Neuronal stem cell (in vitro differentiated cells): ENCODE data around the gene MSH5.
A peak's percentile ranks its signal among the peaks of the same experiment; 100 is the strongest.

Experiments used
- DNase-seq: peaks from one replicate; pipeline ENCODE4 v3.0.0-alpha.2; 2013; ENCODE audit warnings: low spot score
- H2AFZ ChIP-seq: one replicate; pipeline ENCODE4 v1.6.1; 2013; ENCODE audit warnings: mild to moderate bottlenecking, low read length, inconsistent platforms
- H2AK5ac ChIP-seq: 2 replicates; pipeline ENCODE4 v1.6.1; 2013; ENCODE audit warnings: low read depth, mild to moderate bottlenecking, inconsistent platforms, low read length, moderate library complexity, mixed read lengths
- H2BK120ac ChIP-seq: 2 replicates; pipeline ENCODE4 v1.6.1; 2013; ENCODE audit warnings: low read depth, mild to moderate bottlenecking, inconsistent platforms, low read length, moderate library complexity, mixed read lengths
- H2BK12ac ChIP-seq: one replicate; pipeline ENCODE4 v1.6.1; 2013; ENCODE audit warnings: low read length, inconsistent platforms
- H2BK15ac ChIP-seq: 2 replicates; pipeline ENCODE4 v1.6.1; 2013; ENCODE audit warnings: mild to moderate bottlenecking, low read length, inconsistent platforms, mixed read lengths
- H2BK5ac ChIP-seq: one replicate; pipeline ENCODE4 v1.6.1; 2013; ENCODE audit warnings: inconsistent platforms, mild to moderate bottlenecking, low read length, moderate library complexity
- H3K14ac ChIP-seq: one replicate; pipeline ENCODE4 v1.6.1; 2013; ENCODE audit warnings: low read length, inconsistent platforms
- H3K18ac ChIP-seq: 2 replicates; pipeline ENCODE4 v1.6.1; 2013; ENCODE audit warnings: low read length, inconsistent platforms
- H3K23ac ChIP-seq: 2 replicates; pipeline ENCODE4 v1.6.1; 2013; ENCODE audit warnings: low read depth, mild to moderate bottlenecking, mixed read lengths, low read length, inconsistent platforms; ENCODE audit not compliant: poor library complexity
- H3K27ac ChIP-seq: replicated peaks from 3 replicates; pipeline ENCODE4 v1.5.1; 2013; ENCODE audit warnings: low read length, inconsistent platforms
- H3K27me3 ChIP-seq, 3 experiments: 2 replicates each; pipeline ENCODE4 v1.6.1; 2013; ENCODE audit warnings: low read length in 3 of 3, mild to moderate bottlenecking in 2 of 3, inconsistent platforms in 1 of 3, low read depth in 1 of 3, mixed read lengths in 1 of 3, moderate library complexity in 1 of 3; ENCODE audit not compliant: control insufficient read depth in 3 of 3, insufficient read depth in 3 of 3
- H3K36me3 ChIP-seq, 2 donors: replicated peaks in 1 of 2; 2 replicates each; pipeline ENCODE4 v1.6.1; 2013; ENCODE audit warnings: low read length in 2 of 2; ENCODE audit not compliant: control insufficient read depth in 2 of 2, insufficient read depth in 2 of 2
- H3K4ac ChIP-seq: 2 replicates; pipeline ENCODE4 v1.6.1; 2013; ENCODE audit warnings: inconsistent platforms, mild to moderate bottlenecking, low read length, moderate library complexity
- H3K4me1 ChIP-seq, 2 donors: 1 replicate in 1 of 2; 2 replicates in 1 of 2; pipeline ENCODE4 v1.6.1; 2013; ENCODE audit warnings: low read length in 2 of 2, low read depth in 1 of 2; ENCODE audit not compliant: control insufficient read depth in 2 of 2, insufficient read depth in 1 of 2
- H3K4me2 ChIP-seq: one replicate; pipeline ENCODE4 v1.6.1; 2013; ENCODE audit warnings: mild to moderate bottlenecking, low read length, inconsistent platforms; ENCODE audit not compliant: insufficient read depth, poor library complexity, severe bottlenecking
- H3K4me3 ChIP-seq, 2 donors: 2 replicates each; pipeline ENCODE4 v1.5.1; 2013; ENCODE audit warnings: low read length in 2 of 2, mild to moderate bottlenecking in 2 of 2, inconsistent platforms in 1 of 2, moderate library complexity in 1 of 2
- H3K79me1 ChIP-seq: one replicate; pipeline ENCODE4 v1.6.1; 2013; ENCODE audit warnings: low read depth, mild to moderate bottlenecking, inconsistent platforms, low read length, moderate library complexity
- H3K9ac ChIP-seq: one replicate; pipeline ENCODE4 v1.6.1; 2013; ENCODE audit warnings: mild to moderate bottlenecking, low read depth, low read length, inconsistent platforms; ENCODE audit not compliant: poor library complexity
- H3K9me3 ChIP-seq, 2 donors: replicated peaks in 1 of 2; 2 replicates each; pipeline versions ENCODE3 to v1.6.1; 2013; ENCODE audit warnings: low read length in 2 of 2, mild to moderate bottlenecking in 2 of 2, inconsistent platforms in 1 of 2, low read depth in 1 of 2, mixed read lengths in 1 of 2, moderate library complexity in 1 of 2; ENCODE audit not compliant: control insufficient read depth in 2 of 2, insufficient read depth in 1 of 2
- H4K8ac ChIP-seq: one replicate; pipeline ENCODE4 v1.6.1; 2013; ENCODE audit warnings: low read depth, mild to moderate bottlenecking, inconsistent platforms, low read length, moderate library complexity
- H4K91ac ChIP-seq: one replicate; pipeline ENCODE4 v1.6.1; 2013; ENCODE audit warnings: low read length, low read depth, mild to moderate bottlenecking, inconsistent platforms; ENCODE audit not compliant: poor library complexity
- WGBS, 2 donors: extraction: QIAGEN DNeasy Blood & Tissue Kit; methylation state at CpG; one replicate each; pipeline ENCODE4 v1.1.7; 2013; ENCODE audit warnings: missing lambda C conversion rate in 2 of 2, mixed read lengths in 1 of 2; ENCODE audit not compliant: insufficient read length in 2 of 2, insufficient replicate concordance in 1 of 2; ENCODE audit errors: extremely low coverage in 2 of 2; 5-methylcytosine and 5-hydroxymethylcytosine counted together

Gene MSH5

GRCh38 chr6:31782126-31782855 lies 42.5 kb downstream of the MSH5 start:
- DNase-seq: no peak
- H2BK5ac ChIP-seq: no peak overlapping the region
- H2BK15ac ChIP-seq: no peak overlapping the region
- H4K91ac ChIP-seq: no peak overlapping the region
- H2BK12ac ChIP-seq: no peak overlapping the region
- H4K8ac ChIP-seq: no peak overlapping the region
- no peaks in the 10 kb centered on the region for H3K9me3 ChIP-seq
- no peak overlapping the region for H3K14ac ChIP-seq
- H2AK5ac ChIP-seq: no peak overlapping the region
- no peak overlapping the region for H3K4me2 ChIP-seq
- H3K23ac ChIP-seq: peak overlapping the region; percentile 58
- H2AFZ ChIP-seq: no peak overlapping the region
- no peak overlapping the region for H3K18ac ChIP-seq
- no CpG with 5 or more reads among the region's 32 CpGs for WGBS, 2 donors
- peaks cover 62 to 98% of the 10 kb centered on the region in 2 donors for H3K36me3 ChIP-seq
- no peaks in the 10 kb centered on the region for H3K4me1 ChIP-seq
- no peak overlapping the region for H3K27ac ChIP-seq
- no peak overlapping the region for H3K4ac ChIP-seq
- no peaks in the 10 kb centered on the region for H3K27me3 ChIP-seq
- no peak overlapping the region for H2BK120ac ChIP-seq
- H3K9ac ChIP-seq: peak overlapping the region; percentile 70
- H3K4me3 ChIP-seq: no peak overlapping the region
- peaks cover 2% of the 10 kb centered on the region for H3K79me1 ChIP-seq

- Histone ChIP-seq H3K23ac (peak overlapping the region; percentile 25), H2BK12ac (no peak overlapping the region), H3K4me2 (no peak overlapping the region), H2AK5ac (no peak overlapping the region), H2BK15ac (no peak overlapping the region), H3K27ac (no peak overlapping the region), H3K4ac (no peak overlapping the region), H2AFZ (no peak overlapping the region), H3K79me1 (peaks cover 2% of the 10 kb centered on the region), H3K18ac (no peak overlapping the region), H4K8ac (no peak overlapping the region), H3K4me3 (no peak overlapping the region), H2BK5ac (no peak overlapping the region), H3K27me3 (no peaks in the 10 kb centered on the region), H3K9ac (no peak overlapping the region), H3K36me3 (peaks cover 51 to 90% of the 10 kb centered on the region in 2 donors), H2BK120ac (no peak overlapping the region), H3K9me3 (no peaks in the 10 kb centered on the region), H4K91ac (no peak overlapping the region), H3K4me1 (no peaks in the 10 kb centered on the region), H3K14ac (no peak overlapping the region)
- WGBS, 2 donors: no CpG with 5 or more reads among the region's 15 CpGs
- DNase-seq: no peak
These were observed 44.5 kb downstream of the MSH5 start for GRCh38 chr6:31784098-31784925.

- peaks cover 48 to 89% of the 10 kb centered on the region in 2 donors for H3K36me3 ChIP-seq
- no CpG with 5 or more reads among the region's 11 CpGs for WGBS, 2 donors
- H3K18ac ChIP-seq: no peak overlapping the region
These were observed 45.7 kb downstream of the MSH5 start for GRCh38 chr6:31785475-31785874.

More at GRCh38 chr6:31785475-31785874, 45.7 kb downstream of the MSH5 start:
- Histone ChIP-seq H3K14ac (no peak overlapping the region), H3K27me3 (no peaks in the 10 kb centered on the region), H2BK120ac (no peak overlapping the region), H2BK12ac (no peak overlapping the region), H2AK5ac (no peak overlapping the region), H2AFZ (no peak overlapping the region), H4K8ac (no peak overlapping the region), H3K23ac (no peak overlapping the region), H3K4ac (no peak overlapping the region), H3K79me1 (peaks cover 2% of the 10 kb centered on the region), H3K4me1 (no peaks in the 10 kb centered on the region), H3K9me3 (no peaks in the 10 kb centered on the region), H4K91ac (no peak overlapping the region), H2BK5ac (no peak overlapping the region), H2BK15ac (no peak overlapping the region), H3K9ac (no peak overlapping the region), H3K27ac (no peak overlapping the region), H3K4me3 (peak overlapping the region in 1 of 2 donors; percentile 49), H3K4me2 (no peak overlapping the region)
- no peak for DNase-seq
